HCT116 (cell line): ENCODE data around the gene AOAH. TPM values are rescaled to one million over a fixed set of nuclear protein-coding genes. Genes with fewer than 3 reads are reported as not detected.

Source experiments
- ATAC-seq: fragments of 200-7000 bp; cut with Tn5 transposase; 2 replicates; pipeline ENCODE4 v1.9.1; 2020; ENCODE audit warnings: mild to moderate bottlenecking, moderate library complexity
- BruUV-seq: library from RNA; stranded (reverse); fragments of 400-500 nt; replicated peaks from 2 replicates; lab custom pipeline; 2021; lab: Mats Ljungman, UMichigan
- CTCF ChIA-PET: fragments of 300-600 bp; sonication (Branson Sonifier 250); formaldehyde crosslinking; loops from one replicate; lab custom pipeline; 2021; ENCODE audit warnings: antibody characterized with exemption; lab: Charles Lee
- POLR2A ChIA-PET: fragments of 300-600, 350-600 bp; sonication (Branson Sonifier 250); formaldehyde crosslinking; loops from one replicate; lab custom pipeline; 2021; ENCODE audit warnings: antibody characterized with exemption; lab: Charles Lee
- RAD21 ChIA-PET, 2 experiments: fragments of 300-600 bp; sonication (Branson Sonifier 250); formaldehyde crosslinking; loops; one replicate each; lab custom pipeline; 2023; ENCODE audit warnings: low total read pairs in 2 of 2; ENCODE audit not compliant: uncharacterized antibody in 2 of 2, unreplicated experiment in 2 of 2, low non-redundant PET in 1 of 2; lab: Charles Lee
- DNase-seq: peaks from one replicate; pipeline ENCODE4 v3.0.0-alpha.2; 2010; ENCODE audit warnings: low read depth, low spot score
- H2AFZ ChIP-seq: fragments of 200-600 bp; shearing (Covaris generic), sonication (generic); 2 replicates; pipeline ENCODE4 v1.6.1; 2017; ENCODE audit warnings: low read depth, mixed run types, mixed read lengths, antibody characterized with exemption, low read length; ENCODE audit not compliant: poor library complexity, severe bottlenecking
- H3K27ac ChIP-seq: 2 replicates; pipeline ENCODE4 v1.5.1; 2012; ENCODE audit warnings: low read depth, low read length
- H3K27me3 ChIP-seq: fragments of 200-600 bp; sonication (generic); 2 replicates; pipeline ENCODE4 v1.6.1; 2016; ENCODE audit warnings: mixed run types, low read length, mixed read lengths; ENCODE audit not compliant: insufficient read depth
- H3K36me3 ChIP-seq, 2 experiments: fragments of 200-500 bp in 1 of 2; fragments of 200-600 bp in 1 of 2; sonication (Bioruptor generic) in 1 of 2; sonication (generic) in 1 of 2; 2 replicates each; pipeline versions ENCODE4 v1.5.1 to v1.6.1; 2014 to 2016; ENCODE audit warnings: low read length in 2 of 2, inconsistent platforms in 1 of 2, mixed read lengths in 1 of 2, mixed run types in 1 of 2; ENCODE audit not compliant: insufficient read depth in 2 of 2, control insufficient read depth in 1 of 2
- H3K4me1 ChIP-seq, 2 experiments: fragments of 200-600 bp in 1 of 2; sonication (generic) in 1 of 2; 2 replicates each; pipeline versions ENCODE4 v1.5.1 to v1.6.1; 2012 to 2017; ENCODE audit warnings: low read length in 2 of 2, inconsistent platforms in 1 of 2, mild to moderate bottlenecking in 1 of 2, mixed read lengths in 1 of 2, mixed run types in 1 of 2, moderate library complexity in 1 of 2; ENCODE audit not compliant: insufficient read depth in 2 of 2, control insufficient read depth in 1 of 2
- H3K4me2 ChIP-seq: fragments of 200-600 bp; sonication (generic); 2 replicates; pipeline ENCODE4 v1.6.1; 2017; ENCODE audit warnings: mixed run types, low read length, mixed read lengths
- H3K4me3 ChIP-seq, 2 experiments: fragments of 200-600 bp in 1 of 2; sonication (generic) in 1 of 2; replicated peaks in 1 of 2; 2 replicates each; pipeline ENCODE4 v1.5.1; 2011 to 2016; ENCODE audit warnings: low read length in 2 of 2, control low read depth in 1 of 2, low read depth in 1 of 2, mild to moderate bottlenecking in 1 of 2, mixed read lengths in 1 of 2, mixed run types in 1 of 2
- H3K79me2 ChIP-seq: fragments of 200-600 bp; sonication (generic); 2 replicates; pipeline ENCODE4 v1.6.1; 2017; ENCODE audit warnings: mild to moderate bottlenecking, mixed run types, low read length, moderate library complexity, mixed read lengths; ENCODE audit not compliant: insufficient read depth
- H3K9ac ChIP-seq: fragments of 200-600 bp; sonication (generic); 2 replicates; pipeline ENCODE4 v1.6.1; 2016; ENCODE audit warnings: low read length, mixed read lengths
- H3K9me2 ChIP-seq: fragments of 200-600 bp; sonication (generic), shearing (Covaris generic); 2 replicates; pipeline ENCODE4 v1.6.1; 2017; ENCODE audit warnings: mixed run types, mild to moderate bottlenecking, moderate library complexity; ENCODE audit not compliant: insufficient read depth
- H3K9me3 ChIP-seq, 2 experiments: fragments of 200-500 bp in 1 of 2; fragments of 200-600 bp in 1 of 2; sonication (Bioruptor generic) in 1 of 2; sonication (generic) in 1 of 2; 2 replicates each; pipeline ENCODE4 v1.6.1; 2014 to 2017; ENCODE audit warnings: low read length in 2 of 2, mixed read lengths in 2 of 2, inconsistent platforms in 1 of 2, low read depth in 1 of 2, mild to moderate bottlenecking in 1 of 2, mixed run types in 1 of 2, moderate library complexity in 1 of 2; ENCODE audit not compliant: control insufficient read depth in 1 of 2, insufficient read depth in 1 of 2
- H4K20me1 ChIP-seq: fragments of 200-600 bp; sonication (generic), shearing (Covaris generic); 2 replicates; pipeline ENCODE4 v1.6.1; 2017; ENCODE audit warnings: mixed run types, mild to moderate bottlenecking, moderate library complexity; ENCODE audit not compliant: insufficient read depth
- CBX3 ChIP-seq: IDR thresholded peaks from 2 replicates; pipeline ENCODE4 v1.6.1; 2012; ENCODE audit warnings: low read depth
- FOSL1 ChIP-seq: IDR thresholded peaks from 2 replicates; pipeline ENCODE4 v1.6.1; 2012; ENCODE audit warnings: low read depth
- POLR2A ChIP-seq: IDR thresholded peaks from 2 replicates; pipeline ENCODE4 v1.7.0; 2011; ENCODE audit warnings: borderline replicate concordance; ENCODE audit not compliant: insufficient read depth, insufficient read length; ENCODE audit errors: extremely low read depth
- REST ChIP-seq: IDR thresholded peaks from 2 replicates; pipeline ENCODE4 v1.6.1; 2012; ENCODE audit warnings: low read depth
- intact Hi-C: fragments of 100-400 bp; cut with micrococcal nuclease; formaldehyde crosslinking; loops from 2 replicates; pipeline ENCODE4 v1.10.0; 2022
- total RNA-seq: library from RNA; stranded (reverse); gene quantifications from one replicate; pipeline ENCODE4 v1.2.1, GENCODE V29; 2021; ENCODE audit not compliant: unreplicated experiment

Gene AOAH
- total RNA-seq, 1 experiment from 2014 or later: 1.1 TPM

DNA sequence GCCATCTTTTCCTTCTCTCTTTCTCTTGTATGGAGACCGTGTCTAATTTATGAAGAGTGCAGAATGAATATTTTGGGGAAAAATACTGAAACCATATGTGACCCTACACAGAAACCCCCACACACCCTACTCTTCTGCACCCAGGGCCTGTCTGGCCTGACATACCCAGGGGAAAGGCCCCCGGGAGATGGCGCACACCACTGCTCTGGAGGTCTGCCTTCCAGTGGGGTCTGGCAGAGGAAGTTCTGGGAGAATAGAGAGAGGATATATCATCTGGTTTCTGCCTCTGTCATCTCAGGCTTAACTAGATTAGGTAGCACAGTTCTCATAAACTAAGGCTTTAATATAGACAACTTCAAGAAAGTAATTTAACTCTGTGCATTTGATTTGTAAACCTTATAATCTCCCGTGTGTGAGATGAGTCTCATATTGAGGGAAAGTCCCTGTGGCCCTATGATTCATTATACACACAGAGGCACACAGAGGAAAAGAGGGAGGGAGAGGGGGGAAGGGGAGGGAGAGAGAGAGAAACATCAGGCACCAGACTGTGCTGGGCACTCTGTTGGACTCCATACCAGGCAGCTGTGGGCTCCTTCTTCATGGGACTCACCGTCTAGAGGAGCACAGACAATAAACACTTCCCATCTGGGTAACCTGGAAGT is 123.3 kb downstream of the AOAH start:
- Histone ChIP-seq H3K4me1 (peaks cover 0 to 16% of the 10 kb centered on the region in 2 experiments; a peak in 2 of 4 replicates), H3K79me2 (no peaks in the 10 kb centered on the region)
- TF ChIP-seq CBX3: no peak
- 0 out of 2 replicates have a peak, but pooled peaks have one; percentile 11 for TF ChIP-seq FOSL1
- TF ChIP-seq, all 23 proteins: peak for 1
- intact Hi-C loops: no loop called here
- Histone ChIP-seq H3K9me3 (no peaks in the 10 kb centered on the region), H3K27me3 (no peaks in the 10 kb centered on the region), H3K4me2 (no peak overlapping the region), H3K9me2 (no peaks in the 10 kb centered on the region), H3K36me3 (no peaks in the 10 kb centered on the region), H4K20me1 (no peaks in the 10 kb centered on the region), H3K9ac (no peak overlapping the region), H3K27ac (no peak overlapping the region), H3K4me3 (no peak overlapping the region), H2AFZ (no peak overlapping the region)
- ChIA-PET CTCF (no interaction called here), RAD21 (no interaction called here), POLR2A (no interaction called here)
- no TSS peak for BruUV-seq
- ATAC-seq: no peak
- no peak for DNase-seq

- POLR2A ChIA-PET: no interaction called here
- Histone ChIP-seq H3K27ac (no peak overlapping the region), H3K36me3 (no peaks in the 10 kb centered on the region), H3K9ac (no peak overlapping the region), H4K20me1 (no peaks in the 10 kb centered on the region), H3K79me2 (no peaks in the 10 kb centered on the region), H3K27me3 (no peaks in the 10 kb centered on the region), H3K4me2 (no peak overlapping the region), H3K9me3 (no peaks in the 10 kb centered on the region), H3K9me2 (no peaks in the 10 kb centered on the region), H3K4me1 (peaks cover 0 to 13% of the 10 kb centered on the region in 2 experiments; a peak in 2 of 4 replicates), H3K4me3 (no peak overlapping the region), H2AFZ (no peak overlapping the region)
- intact Hi-C loops: no loop called here
- no peak for TF ChIP-seq REST
- TF ChIP-seq POLR2A: no peak
- RAD21 ChIA-PET: no interaction called here
- no TSS peak for BruUV-seq
- DNase-seq (no peak), ATAC-seq (no peak)
- CTCF ChIA-PET: no interaction called here
Measured at GRCh38 chr7:36600314-36600682, 124.0 kb downstream of the AOAH start.
